Transverse colon (tissue), 4 donors: Measurements from ENCODE around the gene RAB28.

Experiments used
- POLR2A ChIP-seq: fragments of 450-650 bp; IDR thresholded peaks from one replicate; pipeline ENCODE4 v1.6.1; 2016; ENCODE audit warnings: antibody characterized with exemption, mild to moderate bottlenecking, moderate library complexity
- POLR2AphosphoS5 ChIP-seq, 3 donors: sonication (generic); formaldehyde crosslinking; IDR thresholded peaks; one replicate each; pipeline ENCODE4 v1.6.1; 2016; ENCODE audit warnings: antibody characterized with exemption in 3 of 3
- TF ChIP-seq, protein P1 (sequence below), 5 experiments: fragments of 200-600 bp in 3 of 5; fragments of 450-650 bp in 2 of 5; sonication (generic) in 3 of 5; IDR thresholded peaks; 1 replicate in 2 of 5; 2 replicates in 3 of 5; pipeline ENCODE4 v1.5.1; 2016 to 2017; ENCODE audit warnings: antibody characterized with exemption in 5 of 5, inconsistent platforms in 3 of 5, mild to moderate bottlenecking in 2 of 5, moderate library complexity in 1 of 5

DNA sequence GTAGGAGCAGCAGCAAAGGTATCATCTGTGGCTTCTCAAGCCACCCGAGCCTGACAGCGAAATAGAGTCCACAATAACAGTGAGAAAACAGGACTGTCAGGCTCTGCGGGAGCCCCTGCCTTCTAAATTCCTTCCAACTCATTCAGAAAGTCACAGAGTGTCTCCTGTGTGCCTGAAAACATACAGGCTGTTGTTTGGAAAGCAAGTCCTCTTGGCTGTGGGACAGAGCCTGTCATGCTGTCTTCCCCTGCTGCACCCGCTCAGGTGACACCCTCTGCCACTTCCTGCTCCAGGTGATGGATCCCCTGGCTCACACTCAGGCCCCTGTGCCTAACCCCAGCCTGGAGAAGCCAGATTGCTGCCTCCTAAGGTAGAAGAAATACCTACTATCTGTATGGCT, 152.3 kb downstream of the RAB28 start:
- TF ChIP-seq, protein P1, sequence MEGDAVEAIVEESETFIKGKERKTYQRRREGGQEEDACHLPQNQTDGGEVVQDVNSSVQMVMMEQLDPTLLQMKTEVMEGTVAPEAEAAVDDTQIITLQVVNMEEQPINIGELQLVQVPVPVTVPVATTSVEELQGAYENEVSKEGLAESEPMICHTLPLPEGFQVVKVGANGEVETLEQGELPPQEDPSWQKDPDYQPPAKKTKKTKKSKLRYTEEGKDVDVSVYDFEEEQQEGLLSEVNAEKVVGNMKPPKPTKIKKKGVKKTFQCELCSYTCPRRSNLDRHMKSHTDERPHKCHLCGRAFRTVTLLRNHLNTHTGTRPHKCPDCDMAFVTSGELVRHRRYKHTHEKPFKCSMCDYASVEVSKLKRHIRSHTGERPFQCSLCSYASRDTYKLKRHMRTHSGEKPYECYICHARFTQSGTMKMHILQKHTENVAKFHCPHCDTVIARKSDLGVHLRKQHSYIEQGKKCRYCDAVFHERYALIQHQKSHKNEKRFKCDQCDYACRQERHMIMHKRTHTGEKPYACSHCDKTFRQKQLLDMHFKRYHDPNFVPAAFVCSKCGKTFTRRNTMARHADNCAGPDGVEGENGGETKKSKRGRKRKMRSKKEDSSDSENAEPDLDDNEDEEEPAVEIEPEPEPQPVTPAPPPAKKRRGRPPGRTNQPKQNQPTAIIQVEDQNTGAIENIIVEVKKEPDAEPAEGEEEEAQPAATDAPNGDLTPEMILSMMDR (IDR thresholded peaks at IDR 0.05), result no peak
- TF ChIP-seq POLR2AphosphoS5 (IDR thresholded peaks at IDR 0.05) (no peak), POLR2A (no peak)
